Breast epithelium (tissue), 4 donors: ENCODE results near the gene TBCE. TPM values are rescaled to one million over a fixed set of nuclear protein-coding genes. Genes with fewer than 3 reads are reported as not detected.

Experiments
- DNase-seq, 2 donors: peaks; one replicate each; pipeline ENCODE4 v3.0.0-alpha.2; 2019; ENCODE audit warnings: low spot score in 2 of 2
- H3K27ac ChIP-seq, 2 donors: fragments of 200-600 bp; sonication (generic) in 1 of 2; one replicate each; pipeline ENCODE4 v1.5.1; 2016 to 2019; ENCODE audit warnings: mild to moderate bottlenecking in 1 of 2
- H3K27me3 ChIP-seq, 2 donors: fragments of 200-600 bp; sonication (generic) in 1 of 2; one replicate each; pipeline versions ENCODE4 v1.5.1 to v1.6.0; 2017 to 2019; ENCODE audit warnings: control low read depth in 1 of 2, mild to moderate bottlenecking in 1 of 2
- H3K36me3 ChIP-seq: fragments of 200-600 bp; one replicate; pipeline ENCODE4 v1.5.1; 2019
- H3K4me1 ChIP-seq, 2 donors: fragments of 200-600 bp; sonication (generic); one replicate each; pipeline ENCODE4 v1.5.1; 2016 to 2019; ENCODE audit warnings: control low read depth in 1 of 2
- H3K4me3 ChIP-seq, 3 donors: fragments of 200-600 bp; sonication (generic); 1 replicate in 2 of 3; 2 replicates in 1 of 3; pipeline ENCODE4 v1.5.1; 2016 to 2019; ENCODE audit warnings: mild to moderate bottlenecking in 3 of 3, moderate library complexity in 2 of 3
- H3K9me3 ChIP-seq, 2 donors: fragments of 200-600 bp; sonication (generic) in 1 of 2; one replicate each; pipeline ENCODE4 v1.5.1; 2016 to 2019; ENCODE audit warnings: control low read depth in 1 of 2
- POLR2A ChIP-seq: fragments of 450-650 bp; IDR thresholded peaks from one replicate; pipeline ENCODE4 v1.6.1; 2016; ENCODE audit warnings: antibody characterized with exemption, mild to moderate bottlenecking, moderate library complexity
- POLR2AphosphoS5 ChIP-seq, 3 donors: sonication (generic); formaldehyde crosslinking; IDR thresholded peaks; one replicate each; pipeline ENCODE4 v1.6.1; 2017; ENCODE audit warnings: antibody characterized with exemption in 3 of 3
- intact Hi-C: fragments of 100-400 bp; cut with DNase I; formaldehyde crosslinking; loops from one replicate; pipeline ENCODE4 v1.15.1; 2023; ENCODE audit warnings: low total_unique reads
- total RNA-seq, 3 donors: library from RNA; depleted of rRNA; stranded (reverse); fragments of >200 nt; gene quantifications; one replicate each; pipeline ENCODE4 v1.1.0, GENCODE V29; 2016
- TF ChIP-seq, protein P1 (sequence below), 3 donors: fragments of 450-650 bp; IDR thresholded peaks; one replicate each; pipeline ENCODE4 v1.5.1; 2016 to 2017; ENCODE audit warnings: antibody characterized with exemption in 3 of 3, mild to moderate bottlenecking in 3 of 3, moderate library complexity in 3 of 3

TBCE gene
- total RNA-seq, 3 donors from 2014 or later, result 13.3 to 21.2 (median 19.7) TPM

DNA sequence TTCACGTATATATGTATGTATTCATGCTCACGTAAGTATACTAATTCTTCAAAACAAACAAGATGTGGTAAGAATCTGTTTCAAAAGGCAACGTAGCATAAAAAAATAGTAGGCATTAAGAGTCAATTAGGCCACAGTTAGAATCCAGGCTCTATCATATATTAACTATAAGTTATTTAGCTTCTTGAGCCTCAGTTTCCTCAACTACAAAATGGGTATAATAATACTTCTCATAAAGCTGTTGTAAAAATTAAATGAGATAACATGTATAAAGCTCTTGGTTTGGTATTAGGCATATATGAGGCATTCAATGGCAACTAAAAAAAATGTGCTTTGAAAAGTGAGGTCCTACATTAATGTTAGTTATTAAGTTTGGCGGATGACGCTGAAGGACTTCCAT is 127.8 kb downstream of the TBCE start:
- intact Hi-C loops, result no loop called here
- Histone ChIP-seq H3K27ac (no peak overlapping the region), H3K4me3 (no peak overlapping the region), H3K27me3 (no peaks in the 10 kb centered on the region), H3K36me3 (no peaks in the 10 kb centered on the region), H3K9me3 (no peaks in the 10 kb centered on the region), H3K4me1 (no peaks in the 10 kb centered on the region)
- DNase-seq, result no peak
- TF ChIP-seq POLR2A (no peak), POLR2AphosphoS5 (IDR thresholded peaks at IDR 0.05) (no peak)
- TF ChIP-seq, protein P1, sequence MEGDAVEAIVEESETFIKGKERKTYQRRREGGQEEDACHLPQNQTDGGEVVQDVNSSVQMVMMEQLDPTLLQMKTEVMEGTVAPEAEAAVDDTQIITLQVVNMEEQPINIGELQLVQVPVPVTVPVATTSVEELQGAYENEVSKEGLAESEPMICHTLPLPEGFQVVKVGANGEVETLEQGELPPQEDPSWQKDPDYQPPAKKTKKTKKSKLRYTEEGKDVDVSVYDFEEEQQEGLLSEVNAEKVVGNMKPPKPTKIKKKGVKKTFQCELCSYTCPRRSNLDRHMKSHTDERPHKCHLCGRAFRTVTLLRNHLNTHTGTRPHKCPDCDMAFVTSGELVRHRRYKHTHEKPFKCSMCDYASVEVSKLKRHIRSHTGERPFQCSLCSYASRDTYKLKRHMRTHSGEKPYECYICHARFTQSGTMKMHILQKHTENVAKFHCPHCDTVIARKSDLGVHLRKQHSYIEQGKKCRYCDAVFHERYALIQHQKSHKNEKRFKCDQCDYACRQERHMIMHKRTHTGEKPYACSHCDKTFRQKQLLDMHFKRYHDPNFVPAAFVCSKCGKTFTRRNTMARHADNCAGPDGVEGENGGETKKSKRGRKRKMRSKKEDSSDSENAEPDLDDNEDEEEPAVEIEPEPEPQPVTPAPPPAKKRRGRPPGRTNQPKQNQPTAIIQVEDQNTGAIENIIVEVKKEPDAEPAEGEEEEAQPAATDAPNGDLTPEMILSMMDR (IDR thresholded peaks at IDR 0.05), result no peak

DNA sequence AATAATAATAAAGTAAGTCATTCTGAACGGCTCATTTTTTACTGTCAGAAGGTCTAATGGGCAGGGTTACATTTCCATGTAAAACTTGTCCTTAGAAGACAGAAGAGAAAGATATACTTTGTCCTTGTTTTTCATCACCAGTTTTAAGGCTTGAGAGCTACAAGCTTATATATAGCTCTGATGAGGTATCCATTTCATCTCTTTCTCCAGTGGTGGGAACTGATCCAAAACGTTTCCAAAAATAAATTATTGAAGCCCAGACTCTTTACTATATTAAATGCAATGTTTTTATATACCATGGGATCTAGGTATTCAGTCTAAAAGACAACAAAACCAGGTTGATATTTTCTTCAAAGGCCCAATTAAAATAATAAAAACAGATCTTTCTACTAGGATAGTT is 128.3 kb downstream of the TBCE start:
- Histone ChIP-seq H3K9me3 (no peaks in the 10 kb centered on the region), H3K4me3 (no peak overlapping the region), H3K4me1 (no peaks in the 10 kb centered on the region), H3K27me3 (no peaks in the 10 kb centered on the region), H3K36me3 (no peaks in the 10 kb centered on the region), H3K27ac (no peak overlapping the region)
- intact Hi-C loops, result no loop called here
- no peak for TF ChIP-seq POLR2A
- no peak for TF ChIP-seq POLR2AphosphoS5 (IDR thresholded peaks at IDR 0.05)
- TF ChIP-seq, protein P1 (IDR thresholded peaks at IDR 0.05), result no peak
- DNase-seq, result no peak

DNA sequence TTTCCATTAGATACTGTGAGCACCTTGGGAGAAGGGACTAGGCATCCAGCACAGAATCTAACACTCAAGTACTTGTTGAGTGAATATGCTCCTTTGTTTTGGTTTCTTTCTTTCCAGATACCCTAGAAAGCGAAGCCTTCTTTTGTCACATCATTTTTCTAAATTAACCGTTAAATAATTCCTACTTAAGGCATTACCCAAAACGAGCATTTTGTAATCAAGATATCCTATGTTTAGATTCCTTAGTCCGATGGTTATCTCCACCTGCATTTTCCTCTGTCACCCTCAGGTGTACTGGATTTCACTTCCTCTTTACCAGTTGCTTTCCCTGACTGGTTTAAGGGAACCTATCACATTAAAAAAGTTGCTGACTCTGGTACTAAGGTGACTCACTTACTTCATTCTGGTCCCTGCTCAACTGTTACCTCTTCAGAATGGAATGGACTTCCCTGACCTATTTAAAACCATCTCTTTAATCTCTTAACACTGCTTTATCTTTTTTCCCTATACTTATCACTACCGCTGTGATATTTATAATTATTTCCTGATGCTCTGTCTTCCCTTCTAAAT is 133.8 kb downstream of the TBCE start:
- no peak for DNase-seq
- H3K27ac ChIP-seq, result no peak overlapping the region
- intact Hi-C loops, result no loop called here

More for the DNA sequence above, 133.8 kb downstream of the TBCE start:
- Histone ChIP-seq H3K9me3 (no peaks in the 10 kb centered on the region), H3K4me3 (no peak overlapping the region), H3K4me1 (no peaks in the 10 kb centered on the region), H3K27me3 (no peaks in the 10 kb centered on the region), H3K36me3 (no peaks in the 10 kb centered on the region)
- TF ChIP-seq POLR2AphosphoS5 (IDR thresholded peaks at IDR 0.05) (no peak), POLR2A (no peak)
- TF ChIP-seq, protein P1 (IDR thresholded peaks at IDR 0.05), result no peak

Other genes starting within 250 kb of the TBCE start
- gene TOMM20, start 238.6 kb upstream of the TBCE start, total RNA-seq, result 100 to 1,000 TPM; 112 to 153 (median 112) TPM
- 10 to 100 TPM; 42.9 to 54.0 (median 52.2) TPM for gene RBM34, start 206.2 kb upstream of the TBCE start, total RNA-seq
- 10 to 100 TPM; 34.4 to 91.6 (median 76.7) TPM for gene ARID4B, start 39.2 kb upstream of the TBCE start, total RNA-seq
- gene GGPS1, start 38.9 kb upstream of the TBCE start, total RNA-seq, result 10 to 100 TPM; 17.7 to 38.3 (median 22.4) TPM
- 10 to 100 TPM; 21.4 to 34.8 (median 25.9) TPM for gene B3GALNT2, start 137.0 kb downstream of the TBCE start, total RNA-seq